GM19395 (cell line): Measurements from ENCODE around the gene C10orf105.

Experiments
- ATAC-seq: cut with Tn5 transposase; IDR thresholded peaks from one replicate; pipeline ENCODE4 v1.9.1; 2021; ENCODE audit warnings: mild to moderate bottlenecking, moderate library complexity; ENCODE audit not compliant: unreplicated experiment

C10orf105 gene

GRCh38 chr10:71751515-71752224, 32.1 kb upstream of the C10orf105 start:
- no peak for ATAC-seq

DNA sequence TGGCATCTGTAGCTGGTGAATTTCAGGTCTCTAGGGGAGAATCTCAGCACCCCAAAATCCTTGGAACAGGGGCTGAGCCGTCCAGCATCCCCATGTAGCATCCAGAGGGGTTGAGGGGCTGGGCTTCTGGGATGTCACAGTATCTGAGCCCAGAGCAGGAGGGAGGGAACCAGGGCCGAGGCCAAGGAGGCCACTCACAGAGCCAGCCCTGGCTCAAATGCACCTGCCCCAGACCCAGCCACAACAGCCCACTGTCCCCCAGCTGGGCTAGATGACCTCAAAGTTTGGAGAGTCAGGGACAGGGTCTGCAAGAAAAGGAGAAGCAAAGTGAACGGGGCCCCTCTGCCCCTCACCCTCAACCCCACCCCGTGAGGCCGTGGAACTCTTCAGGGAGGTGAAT, 31.4 kb upstream of the C10orf105 start:
- no peak for ATAC-seq

- no peak for ATAC-seq
Observed at GRCh38 chr10:71750124-71750841, 30.7 kb upstream of the C10orf105 start.

- no peak for ATAC-seq
Observed at GRCh38 chr10:71749396-71749795, 29.8 kb upstream of the C10orf105 start.

GRCh38 chr10:71748671-71749191, 29.2 kb upstream of the C10orf105 start:
- ATAC-seq = peak; percentile 61

DNA sequence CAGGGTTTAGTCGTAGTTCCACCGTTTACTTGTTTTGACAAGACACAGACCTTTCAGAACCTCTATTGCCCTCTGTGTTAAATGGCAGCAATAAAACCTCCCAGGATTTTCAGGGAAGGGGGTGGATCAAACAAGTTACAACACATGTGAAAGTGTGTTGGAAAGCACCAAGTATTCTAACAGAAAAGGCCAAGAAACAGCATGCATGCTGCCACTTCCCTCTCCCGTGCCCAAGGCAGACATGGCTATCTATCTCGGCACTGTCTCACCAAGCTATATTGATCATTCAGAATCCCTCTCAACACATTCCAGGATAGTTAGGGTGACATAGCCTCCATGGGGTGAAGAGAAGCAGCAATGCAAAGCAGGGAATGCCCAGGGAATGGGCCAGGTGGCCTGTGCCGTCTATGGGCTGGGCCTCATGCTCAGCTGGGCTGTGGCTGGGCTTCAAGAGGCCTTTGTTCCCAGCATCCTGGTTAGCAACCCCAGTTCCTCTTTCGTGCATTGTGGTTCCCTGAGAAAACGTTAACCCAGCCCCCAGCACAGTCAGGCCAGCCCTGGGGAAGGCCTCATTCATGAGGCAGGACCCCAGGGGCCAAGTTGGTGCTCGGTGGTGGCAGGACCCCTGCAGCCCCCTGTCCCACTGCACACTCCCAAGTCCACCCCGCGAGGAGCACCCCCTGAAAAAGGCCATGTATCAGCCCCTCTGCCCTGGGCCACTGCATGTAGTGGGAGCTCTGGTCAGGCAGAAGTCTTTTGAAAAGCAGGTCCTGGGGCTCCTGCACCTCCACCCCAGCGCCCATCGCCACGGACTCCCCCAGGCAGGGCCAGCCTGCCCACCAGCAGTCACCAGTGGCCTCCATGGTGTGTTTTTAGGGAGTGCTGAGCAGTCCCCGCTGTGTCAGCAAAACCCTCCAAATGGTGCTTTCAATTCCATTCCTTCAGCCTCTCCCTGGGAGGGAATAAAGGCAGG, 28.3 kb upstream of the C10orf105 start:
- ATAC-seq = no peak

DNA sequence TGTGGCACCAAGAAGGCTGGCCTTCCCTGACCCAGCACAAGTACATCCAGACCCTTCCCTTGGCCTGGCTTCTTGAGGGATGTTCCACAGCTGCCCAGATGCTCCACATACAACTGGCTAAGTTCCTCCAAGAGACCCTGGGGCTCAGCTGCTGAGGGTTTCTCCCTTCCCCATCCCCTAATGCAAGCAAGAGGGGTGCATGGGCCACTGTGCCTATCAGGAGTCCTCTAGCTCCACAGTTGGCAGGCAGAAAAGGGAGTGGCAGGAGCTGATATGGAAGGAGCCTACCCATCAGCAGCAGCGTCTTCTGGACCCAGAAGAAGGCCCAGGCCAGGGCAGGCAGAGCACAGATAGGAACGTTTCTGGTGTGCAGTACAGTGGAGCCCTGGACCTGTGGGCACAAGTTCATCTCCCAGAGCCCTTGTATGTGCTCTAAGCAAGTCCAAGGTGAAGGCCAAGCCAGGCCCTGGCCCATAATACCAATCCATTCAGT, 27.5 kb upstream of the C10orf105 start:
- ATAC-seq = no peak

DNA sequence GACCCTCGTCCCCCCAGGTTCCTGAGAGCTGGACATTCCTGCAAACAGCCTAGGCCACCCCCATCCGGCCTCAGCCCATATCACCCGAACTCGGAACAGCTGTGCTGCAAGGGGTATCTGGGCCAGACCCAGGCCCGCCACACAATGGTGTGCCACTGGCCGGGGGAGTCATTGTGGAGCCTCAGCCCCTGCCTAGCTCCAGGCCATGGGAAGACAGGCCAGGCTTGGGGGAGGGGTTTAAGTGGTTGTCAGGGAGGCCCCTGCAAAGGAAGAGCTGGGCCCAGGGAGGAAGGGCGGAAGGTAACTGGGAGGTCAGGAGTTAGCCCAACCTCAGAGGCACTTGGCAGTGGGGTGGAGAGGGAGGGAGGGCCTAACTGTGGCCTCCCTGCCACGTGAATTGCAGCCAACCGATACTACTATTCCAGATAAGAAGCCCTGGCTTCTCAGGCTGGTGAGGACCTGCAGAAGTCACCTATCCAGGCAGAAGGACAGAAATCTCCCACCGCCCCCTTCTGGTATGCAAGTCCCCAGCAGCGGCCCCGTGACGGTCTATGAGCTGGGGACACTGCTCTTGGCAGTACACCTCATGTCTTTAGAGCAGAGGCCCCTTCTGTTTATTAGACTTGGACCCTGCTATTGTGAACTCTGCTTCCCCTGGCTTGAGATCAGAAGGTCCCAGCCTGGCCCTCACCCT, 26.9 kb upstream of the C10orf105 start:
- no peak for ATAC-seq

DNA sequence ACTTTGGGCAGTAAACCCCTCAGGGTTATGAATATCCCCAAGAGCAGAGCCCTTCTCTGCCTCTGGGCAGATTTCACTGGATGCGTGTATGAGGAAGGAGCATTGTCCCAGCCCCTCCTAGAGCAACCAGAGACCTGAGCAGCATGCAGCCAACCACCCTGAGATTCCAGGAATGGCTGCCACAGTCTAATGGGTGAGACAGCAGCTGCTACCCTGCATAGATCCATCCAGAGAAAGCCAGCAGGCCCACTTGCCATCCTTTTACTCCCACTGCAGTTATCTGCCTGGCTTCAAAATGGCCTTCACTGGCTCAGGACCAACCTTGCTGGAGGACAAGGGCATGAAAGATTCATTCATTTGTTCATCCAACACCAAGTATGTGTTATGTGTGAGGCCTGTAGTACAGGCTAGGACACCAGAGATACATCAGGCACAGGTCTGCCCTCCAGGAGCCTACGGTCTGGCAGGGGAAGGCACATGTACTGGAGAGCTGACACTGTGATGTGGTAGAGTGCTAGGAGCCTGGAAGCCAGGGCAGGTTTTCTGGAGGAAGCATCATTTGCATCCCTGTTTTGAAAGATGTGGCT, 26.2 kb upstream of the C10orf105 start:
- no peak for ATAC-seq

DNA sequence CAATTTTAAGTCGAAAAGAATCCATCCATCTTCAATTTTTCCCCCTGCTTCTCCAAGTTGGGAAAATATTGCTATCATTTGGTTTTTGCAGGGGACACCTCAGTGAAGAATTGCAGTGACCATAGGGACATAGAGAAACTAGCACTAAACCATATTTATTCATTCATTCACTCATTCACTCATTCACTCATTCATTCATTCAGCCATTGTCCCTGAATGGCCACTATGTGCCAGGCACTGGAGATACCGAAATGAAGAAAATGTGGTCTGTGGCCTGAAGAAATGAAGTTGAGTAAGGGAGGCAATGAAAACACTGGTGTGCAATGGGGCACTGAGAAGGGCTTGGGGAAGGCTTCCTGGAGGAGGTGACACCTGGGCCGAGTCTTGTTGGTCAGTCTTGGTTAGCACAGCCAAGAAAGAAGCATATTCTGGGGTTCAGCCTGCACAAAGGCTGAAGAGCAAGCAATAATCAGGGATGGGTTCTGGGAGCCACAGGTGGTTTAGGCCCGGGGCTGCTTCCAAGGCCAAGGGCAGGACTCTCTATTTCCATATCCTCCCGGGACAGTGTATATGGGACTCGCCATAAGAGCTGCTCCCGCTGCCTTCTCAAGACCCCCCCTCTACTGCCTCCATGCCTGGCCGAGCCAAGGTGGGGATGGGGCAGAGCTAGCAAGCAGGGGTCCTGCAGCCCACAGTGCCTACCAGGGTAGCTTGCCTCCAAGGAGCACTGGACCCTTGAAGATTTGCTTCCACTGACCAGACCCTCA, 25.5 kb upstream of the C10orf105 start:
- no peak for ATAC-seq

GRCh38 chr10:71743866-71744265, 24.3 kb upstream of the C10orf105 start:
- no peak for ATAC-seq

GRCh38 chr10:71743089-71743838, 23.7 kb upstream of the C10orf105 start:
- no peak for ATAC-seq

DNA sequence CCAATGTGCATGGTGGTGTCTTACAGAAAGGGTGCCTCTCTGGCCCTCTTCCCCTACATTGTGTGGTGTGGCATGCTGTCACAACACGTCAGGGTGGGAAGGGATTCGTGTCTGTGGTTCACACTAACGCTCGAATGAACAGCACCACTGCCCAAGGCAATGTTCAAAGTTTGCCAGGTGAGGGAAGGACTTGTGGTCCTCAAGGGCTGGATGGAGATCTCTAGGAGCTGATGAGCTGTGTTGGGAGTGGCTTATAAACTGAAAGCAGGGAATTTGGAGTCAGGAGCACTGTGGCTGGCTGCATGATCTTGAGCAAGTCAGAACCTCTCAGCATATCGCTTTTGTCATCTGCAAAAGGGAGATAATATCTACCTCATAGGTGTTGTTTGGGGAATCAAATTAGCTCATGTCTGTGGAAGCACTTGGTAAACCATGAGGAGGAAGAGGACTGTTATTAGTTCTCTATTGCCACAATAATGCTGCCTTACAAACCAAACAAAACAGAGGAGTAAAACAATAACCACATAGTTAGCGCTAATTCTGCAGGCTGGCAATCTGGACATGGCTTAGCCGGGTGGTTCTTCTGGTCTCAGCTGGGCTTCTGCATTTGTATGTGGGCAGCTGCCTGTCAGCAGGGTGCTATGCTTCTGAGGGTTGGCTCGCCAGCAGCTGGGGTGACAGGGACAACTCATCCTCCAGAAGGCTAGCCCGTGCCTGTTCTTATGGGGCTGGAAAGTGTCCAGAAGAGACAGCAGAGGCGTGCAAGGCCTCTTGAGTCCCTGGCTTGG, 22.9 kb upstream of the C10orf105 start:
- ATAC-seq = no peak

- ATAC-seq = no peak
Observed at GRCh38 chr10:71741671-71742070, 22.1 kb upstream of the C10orf105 start.

DNA sequence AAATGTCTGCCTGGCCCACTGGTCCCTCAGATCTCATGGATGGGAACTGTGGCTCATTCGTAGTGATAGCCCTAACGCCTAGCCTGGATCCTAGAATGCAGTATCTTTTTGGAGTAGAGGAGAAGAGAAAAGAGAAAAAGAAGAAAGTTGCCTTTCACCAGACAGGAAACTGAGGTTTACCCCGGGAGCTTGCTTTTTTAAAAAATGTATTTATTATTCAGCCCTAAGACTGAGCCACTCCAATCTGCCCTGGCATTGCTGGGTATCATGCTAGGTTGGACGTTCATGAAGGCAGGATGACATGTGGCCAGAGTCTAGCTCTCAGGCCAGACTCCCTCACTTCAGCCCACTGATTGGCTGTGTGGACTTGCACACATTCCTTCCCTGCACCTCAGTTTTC, 21.5 kb upstream of the C10orf105 start:
- no peak for ATAC-seq

- ATAC-seq = no peak
Observed at GRCh38 chr10:71740069-71740653, 20.6 kb upstream of the C10orf105 start.

- ATAC-seq = no peak
Observed at GRCh38 chr10:71739358-71739900, 19.9 kb upstream of the C10orf105 start.
